Measurements from ENCODE around the gene ATL3.
"Not testable (repeated sequence)": the region's sequence is repeated elsewhere in the genome, so short reads cannot be mapped to it uniquely, and the experiment has no call there.

Gene ATL3

DNA sequence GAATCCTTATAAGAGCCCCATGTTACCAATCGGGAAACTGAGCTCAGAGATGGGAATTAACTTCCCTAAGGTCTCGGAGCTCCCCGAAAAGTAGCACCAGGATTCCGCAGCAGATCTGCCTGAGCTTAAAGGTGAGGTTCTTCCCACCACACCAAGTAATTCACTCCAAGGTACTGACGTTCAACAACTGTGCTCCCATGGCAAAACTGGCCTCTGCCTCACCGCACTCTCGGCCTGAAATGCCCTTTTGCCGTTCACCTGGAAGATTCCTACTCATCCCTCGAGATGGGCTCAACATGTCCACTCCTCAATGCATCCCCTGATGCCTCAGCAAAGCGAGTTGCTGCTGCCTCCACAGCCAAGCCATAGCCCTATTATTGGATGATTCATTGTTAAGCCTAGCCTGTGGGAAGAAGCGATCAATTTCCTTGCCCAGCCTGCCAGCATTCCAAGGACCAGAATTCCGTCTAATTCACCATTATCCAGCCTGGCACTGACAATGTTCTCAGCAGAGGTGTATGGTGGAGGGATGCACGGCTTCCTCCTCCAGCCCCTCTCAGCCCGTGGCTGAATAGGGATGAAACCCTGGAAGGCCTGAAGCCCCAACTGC is 61.1 kb downstream of the ATL3 start:
- CTCF ChIA-PET = interaction anchor here (0.6 kb wide), 1 partner anchor 85 kb away, joined by 3 read pairs; no protein-coding TSS in a partner anchor
- no peak overlapping the region for H3K27ac ChIP-seq

DNA sequence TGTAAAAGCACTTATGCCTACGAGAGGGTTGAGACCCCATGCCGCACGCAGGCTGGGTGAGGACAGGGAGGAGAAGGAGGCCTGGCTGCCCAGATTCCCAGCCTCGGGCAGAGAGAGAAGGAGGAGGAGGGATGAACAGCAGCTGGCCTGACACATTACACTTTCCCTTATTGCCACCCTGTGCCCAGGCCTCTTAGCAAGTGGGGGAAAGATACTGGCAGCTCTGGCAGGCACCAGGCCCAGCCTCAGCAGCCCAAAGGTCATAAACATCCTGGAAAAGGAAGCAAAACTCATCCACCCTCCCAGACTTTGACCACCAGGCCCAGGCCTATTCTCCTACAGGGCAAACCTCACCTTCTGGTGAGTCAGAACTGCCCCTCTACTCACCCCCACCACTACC is 61.6 kb downstream of the ATL3 start:
- ChIA-PET CTCF (interaction anchor here (0.6 kb wide), 1 partner anchor 86 kb away, joined by 3 read pairs; no protein-coding TSS in a partner anchor), POLR2A (ENCODE audit: low non-redundant PET) (no interaction called here)
- TF ChIP-seq, protein P1, sequence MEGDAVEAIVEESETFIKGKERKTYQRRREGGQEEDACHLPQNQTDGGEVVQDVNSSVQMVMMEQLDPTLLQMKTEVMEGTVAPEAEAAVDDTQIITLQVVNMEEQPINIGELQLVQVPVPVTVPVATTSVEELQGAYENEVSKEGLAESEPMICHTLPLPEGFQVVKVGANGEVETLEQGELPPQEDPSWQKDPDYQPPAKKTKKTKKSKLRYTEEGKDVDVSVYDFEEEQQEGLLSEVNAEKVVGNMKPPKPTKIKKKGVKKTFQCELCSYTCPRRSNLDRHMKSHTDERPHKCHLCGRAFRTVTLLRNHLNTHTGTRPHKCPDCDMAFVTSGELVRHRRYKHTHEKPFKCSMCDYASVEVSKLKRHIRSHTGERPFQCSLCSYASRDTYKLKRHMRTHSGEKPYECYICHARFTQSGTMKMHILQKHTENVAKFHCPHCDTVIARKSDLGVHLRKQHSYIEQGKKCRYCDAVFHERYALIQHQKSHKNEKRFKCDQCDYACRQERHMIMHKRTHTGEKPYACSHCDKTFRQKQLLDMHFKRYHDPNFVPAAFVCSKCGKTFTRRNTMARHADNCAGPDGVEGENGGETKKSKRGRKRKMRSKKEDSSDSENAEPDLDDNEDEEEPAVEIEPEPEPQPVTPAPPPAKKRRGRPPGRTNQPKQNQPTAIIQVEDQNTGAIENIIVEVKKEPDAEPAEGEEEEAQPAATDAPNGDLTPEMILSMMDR (conservative IDR thresholded peaks at IDR 0.05; ENCODE audit: low read depth) = no peak
- DNase-seq (ENCODE audit: low spot score) = no peak
- no peak overlapping the region for H3K27ac ChIP-seq

More for the DNA sequence above, 61.1 kb downstream of the ATL3 start:
- TF ChIP-seq, protein P1 (conservative IDR thresholded peaks at IDR 0.05; ENCODE audit: low read depth) = no peak
- POLR2A ChIA-PET (ENCODE audit: low non-redundant PET) = no interaction called here
- no peak for DNase-seq (ENCODE audit: low spot score)

DNA sequence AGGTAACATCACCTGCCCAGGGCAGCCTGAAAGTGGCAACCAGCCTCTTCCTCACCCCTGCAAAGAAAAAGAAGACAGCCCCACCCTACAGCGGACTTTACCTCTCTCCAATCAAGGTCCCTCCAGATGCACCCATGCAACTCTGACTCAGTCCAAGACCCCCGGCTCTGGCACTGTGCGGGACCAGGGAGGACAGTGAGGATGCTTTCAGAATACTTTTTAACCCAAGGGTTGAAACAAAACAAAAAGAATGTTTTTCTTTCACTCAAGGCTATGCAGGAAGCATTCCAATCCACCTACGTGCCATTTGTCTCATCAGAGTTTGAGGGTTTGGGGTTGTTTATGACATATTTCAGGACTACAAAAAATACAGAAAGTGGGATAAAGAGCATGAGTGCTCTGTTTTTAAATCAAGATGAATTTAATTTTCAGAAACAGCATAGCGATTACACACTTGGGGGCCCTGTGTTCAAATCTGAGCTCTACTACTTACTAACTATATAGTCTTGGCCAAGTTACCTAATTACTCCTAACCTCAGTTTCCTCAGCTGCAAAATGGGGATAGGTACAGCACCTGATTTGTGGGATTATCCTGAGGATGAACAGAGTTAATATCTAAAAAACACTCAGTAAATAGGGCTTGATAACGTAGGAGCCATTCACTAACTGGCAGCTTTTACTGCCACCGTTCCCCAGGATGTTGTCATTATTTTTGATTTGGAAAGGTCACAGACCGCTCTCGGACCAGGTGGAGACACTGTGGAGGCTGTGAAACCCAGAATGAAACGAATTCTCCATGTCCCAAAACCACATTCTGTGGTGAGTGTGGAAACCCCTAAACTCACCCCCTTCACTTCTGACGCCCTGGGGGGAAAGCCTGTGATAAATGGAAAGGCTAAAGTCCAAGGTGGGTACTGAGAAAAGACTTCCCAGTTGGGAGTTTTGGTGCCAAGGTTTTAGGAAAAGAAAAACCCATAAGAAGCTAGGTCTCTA is 62.5 kb downstream of the ATL3 start:
- no peak for DNase-seq (ENCODE audit: low spot score)
- H3K27ac ChIP-seq = no peak overlapping the region
- CTCF ChIA-PET = no interaction called here
- POLR2A ChIA-PET (ENCODE audit: low non-redundant PET) = no interaction called here
- TF ChIP-seq, protein P1 (conservative IDR thresholded peaks at IDR 0.05; ENCODE audit: low read depth) = no peak

DNA sequence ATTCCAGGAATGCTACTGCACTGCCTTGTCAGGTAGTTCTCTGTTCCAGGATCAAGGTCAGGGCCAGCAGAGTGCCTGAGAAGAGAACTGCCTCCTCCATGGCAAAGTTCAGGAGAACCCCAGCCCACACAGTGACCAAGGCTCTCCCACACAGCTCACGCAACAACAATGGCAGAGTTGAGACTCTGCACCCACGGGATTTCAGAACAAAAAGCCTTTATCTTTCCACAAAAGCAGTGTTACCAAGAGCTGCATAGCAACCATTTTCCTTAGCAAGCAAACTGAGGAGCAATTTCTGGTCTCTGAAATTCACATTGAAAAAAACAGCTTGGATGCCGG is 68.0 kb downstream of the ATL3 start:
- POLR2A ChIA-PET (ENCODE audit: low non-redundant PET) = no interaction called here
- TF ChIP-seq, protein P1 (conservative IDR thresholded peaks at IDR 0.05; ENCODE audit: low read depth) = no peak
- H3K27ac ChIP-seq = no peak overlapping the region
- CTCF ChIA-PET = no interaction called here
- DNase-seq (ENCODE audit: low spot score) = no peak

DNA sequence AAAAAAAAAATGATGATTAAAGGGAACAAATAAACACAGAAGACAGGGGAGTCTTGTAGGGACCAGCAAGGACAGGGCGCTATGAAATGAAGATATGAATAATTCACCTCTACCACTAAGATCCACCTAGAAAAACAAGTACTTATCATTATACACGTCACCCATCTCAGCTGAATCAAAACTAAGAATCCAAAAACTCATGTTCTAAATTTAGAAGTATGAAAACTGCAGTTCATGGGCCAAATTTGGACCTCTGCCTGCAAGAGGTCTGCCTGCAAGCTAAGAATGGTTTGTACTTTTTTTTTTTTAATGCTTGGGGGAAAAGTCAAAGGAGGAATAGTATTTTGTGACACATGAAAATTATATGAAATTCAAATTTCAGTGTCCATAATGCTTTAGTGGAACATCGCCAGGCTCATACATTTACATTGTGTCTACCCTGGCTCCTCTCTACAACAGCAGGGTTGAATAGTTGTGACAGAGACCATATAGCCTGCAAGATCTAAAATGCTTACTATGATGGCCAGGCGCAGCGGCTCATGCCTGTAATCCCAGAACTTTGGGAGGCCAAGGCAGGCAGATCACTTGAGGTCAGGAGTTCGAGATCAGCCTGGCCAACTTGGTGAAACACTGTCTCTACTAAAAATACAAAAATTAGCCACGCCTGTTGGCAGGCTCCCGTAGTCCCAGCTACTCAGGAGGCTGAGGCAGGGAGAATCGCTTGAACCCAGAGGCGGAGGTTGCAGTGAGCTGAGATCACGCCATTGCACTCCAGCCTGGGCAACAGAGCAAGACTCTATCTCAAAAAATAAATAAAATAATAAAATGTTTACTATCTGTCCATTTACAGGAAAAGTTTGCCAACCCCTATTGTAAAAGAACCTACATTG is 68.6 kb downstream of the ATL3 start:
- DNase-seq (ENCODE audit: low spot score); H3K27ac ChIP-seq; POLR2A ChIA-PET (ENCODE audit: low non-redundant PET): not testable (repeated sequence)
- CTCF ChIA-PET = interaction anchor here (0.6 to 0.7 kb wide), 2 partner anchors 11 to 359 kb away, joined by 3 read pairs; no protein-coding TSS in a partner anchor

- DNase-seq (ENCODE audit: low spot score) = peak; percentile 67
- ChIA-PET CTCF (no interaction called here), POLR2A (ENCODE audit: low non-redundant PET) (no interaction called here)
- H3K27ac ChIP-seq = no peak overlapping the region
- TF ChIP-seq, protein P1 (conservative IDR thresholded peaks at IDR 0.05; ENCODE audit: low read depth) = no peak
Measured at GRCh38 chr11:63599211-63600122, 71.7 kb downstream of the ATL3 start.
